Measurements from ENCODE around the gene CPHXL2.
A peak's percentile ranks its signal among the peaks of the same experiment; 100 is the strongest.

CPHXL2 gene

GRCh38 chr16:75640598-75640997 lies 36.2 kb downstream of the CPHXL2 start:
- DNase-seq: no peak

GRCh38 chr16:75635036-75635435 lies 41.8 kb downstream of the CPHXL2 start:
- no peak for DNase-seq

DNA sequence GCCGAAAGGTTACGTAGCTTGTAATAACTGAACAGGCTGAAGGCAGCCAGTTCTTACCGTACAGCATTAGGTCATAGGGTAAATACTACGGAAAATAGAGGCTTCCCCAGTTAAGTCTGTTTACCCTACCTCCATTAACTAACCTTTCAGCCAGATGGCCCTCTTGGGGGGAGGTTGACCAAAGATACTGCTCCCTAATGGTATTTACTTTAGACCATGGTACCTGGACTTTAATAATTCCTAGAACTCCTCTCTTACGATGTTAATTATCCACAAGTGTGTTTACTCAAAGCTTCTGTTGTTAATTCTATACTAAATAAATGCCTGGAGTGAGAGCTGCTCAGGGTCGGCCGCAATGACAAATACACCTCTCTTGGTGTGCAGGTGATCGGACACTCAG lies 44.0 kb downstream of the CPHXL2 start:
- DNase-seq: no peak

- DNase-seq: no peak
Measured at GRCh38 chr16:75630052-75630451, 46.8 kb downstream of the CPHXL2 start.

GRCh38 chr16:75629132-75629531 lies 47.7 kb downstream of the CPHXL2 start:
- no peak for DNase-seq

- no peak for DNase-seq
Measured at GRCh38 chr16:75628351-75628750, 48.5 kb downstream of the CPHXL2 start.

- no peak for DNase-seq
Measured at GRCh38 chr16:75627851-75628250, 49.0 kb downstream of the CPHXL2 start.

- DNase-seq: no peak
Measured at GRCh38 chr16:75626806-75627205, 50.0 kb downstream of the CPHXL2 start.

DNA sequence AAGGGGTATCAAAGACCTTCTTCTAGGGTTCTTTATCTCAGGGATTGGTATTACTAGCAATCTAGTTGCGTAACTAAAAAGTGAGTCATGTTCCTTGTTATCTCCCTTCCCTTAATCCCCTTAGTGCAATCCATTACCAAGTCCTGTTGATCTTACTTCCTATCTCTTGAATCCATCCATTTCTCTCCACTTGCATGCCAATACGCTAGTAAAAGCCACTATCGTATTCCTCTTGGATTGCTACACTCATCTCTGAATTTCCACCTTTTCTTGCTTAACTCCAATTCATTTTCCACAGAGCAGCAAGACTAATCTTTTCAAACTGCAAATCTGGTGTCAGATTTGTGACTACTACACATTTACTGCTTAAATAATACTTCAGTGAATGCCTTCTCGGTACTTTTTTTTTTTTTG lies 51.9 kb downstream of the CPHXL2 start:
- DNase-seq: no peak

DNA sequence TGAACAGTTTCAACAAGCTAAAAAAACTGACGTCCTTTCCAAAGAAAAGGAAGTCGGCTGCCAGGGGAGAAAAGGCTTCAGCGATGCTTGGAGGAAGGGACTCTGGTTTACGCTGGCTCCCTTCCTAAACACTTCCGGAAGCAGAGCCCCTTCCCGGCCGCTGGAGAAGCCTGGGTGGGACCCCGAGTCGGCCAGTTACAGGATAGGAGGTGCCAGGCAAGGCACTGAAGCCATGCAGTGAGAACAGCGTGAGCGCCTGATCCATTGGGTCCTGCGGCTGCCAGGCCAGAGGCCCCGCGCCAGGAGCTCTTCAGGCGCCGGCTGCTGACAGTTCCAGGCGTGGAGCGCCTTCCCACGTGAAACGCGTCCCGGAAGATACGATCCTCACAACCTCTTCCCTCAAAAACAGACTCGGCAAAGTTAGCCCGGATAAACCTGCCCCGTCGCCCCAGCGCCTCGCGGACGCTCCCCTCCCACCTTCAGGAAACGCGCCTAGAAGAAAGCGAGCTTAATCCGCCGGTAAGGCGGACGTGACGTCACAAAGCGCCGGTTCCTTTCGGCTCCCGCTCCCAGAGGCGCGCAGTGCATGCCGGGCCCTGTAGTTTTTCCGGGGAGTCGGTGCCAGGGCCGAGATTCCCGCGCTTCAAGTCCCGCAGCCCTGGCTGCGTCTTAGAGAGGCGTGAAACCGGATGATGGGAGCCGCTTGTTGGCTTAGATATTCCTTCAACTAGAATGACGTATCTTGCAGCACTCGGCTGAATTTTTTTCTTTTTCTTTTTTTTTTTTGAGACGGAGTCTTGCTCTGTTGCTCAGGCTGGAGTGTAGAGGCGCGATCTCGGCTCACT lies 53.8 kb downstream of the CPHXL2 start, which contains the start of gene ADAT1:
ADAT1 (minus strand) TSS at position 521 of the 845 bp plus-strand sequence. CDS start 2,482 bp downstream, outside the sequence.
- DNase-seq: peak; percentile 97

DNA sequence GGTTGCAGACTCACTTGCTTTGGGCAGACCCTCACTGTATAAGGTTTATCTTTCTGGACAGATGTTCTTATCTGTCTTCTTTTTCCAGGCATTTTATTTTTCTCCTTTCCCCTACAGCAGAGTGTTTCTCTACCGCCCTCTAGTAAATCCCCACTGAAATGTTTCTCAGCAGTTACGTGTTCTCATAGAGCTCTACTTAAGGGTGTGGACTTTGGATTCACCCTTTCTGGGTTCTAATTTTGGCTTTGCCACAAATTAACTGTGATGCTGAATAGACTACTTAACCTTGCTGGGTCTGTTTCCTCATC lies 55.7 kb downstream of the CPHXL2 start:
- peak; percentile 13 for DNase-seq

DNA sequence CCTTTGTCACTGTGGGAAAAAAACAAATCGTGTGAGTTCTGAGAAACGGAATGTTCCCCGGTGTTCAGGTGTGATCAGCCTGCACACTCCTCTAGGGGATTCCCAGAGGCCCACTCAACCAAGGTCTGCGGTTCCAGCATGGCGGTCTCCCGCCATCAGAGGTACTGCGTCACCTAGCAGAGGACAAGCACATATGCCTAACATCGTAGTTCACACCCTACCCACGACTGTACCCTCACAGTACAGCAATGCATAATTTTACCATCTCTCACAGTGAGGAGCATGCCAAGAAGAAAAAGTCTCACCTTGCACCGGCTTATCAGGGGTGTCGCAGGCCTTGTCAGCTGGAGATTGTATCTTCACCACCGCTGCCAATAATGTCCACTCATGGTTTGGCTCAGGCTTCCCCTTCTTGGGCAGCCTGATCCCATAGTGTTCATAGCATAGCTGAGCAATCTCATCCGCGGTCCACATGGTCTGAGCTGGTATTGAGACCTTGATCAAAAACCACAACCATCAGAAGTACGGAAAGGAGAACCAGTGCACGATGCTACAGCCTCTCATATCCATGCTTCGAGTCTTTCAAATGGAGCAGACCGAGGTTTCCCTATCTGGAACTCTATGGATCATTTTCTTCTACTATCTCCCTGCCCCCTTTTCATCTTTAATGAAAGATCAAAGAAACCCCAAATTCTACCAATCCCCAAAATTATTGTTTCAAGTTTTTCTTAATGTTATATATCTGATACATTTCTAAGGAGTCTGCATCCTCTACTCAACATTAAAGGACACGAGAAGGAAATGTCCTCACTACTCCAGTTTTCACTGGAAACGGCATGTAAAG lies 56.3 kb downstream of the CPHXL2 start:
- DNase-seq: no peak

DNA sequence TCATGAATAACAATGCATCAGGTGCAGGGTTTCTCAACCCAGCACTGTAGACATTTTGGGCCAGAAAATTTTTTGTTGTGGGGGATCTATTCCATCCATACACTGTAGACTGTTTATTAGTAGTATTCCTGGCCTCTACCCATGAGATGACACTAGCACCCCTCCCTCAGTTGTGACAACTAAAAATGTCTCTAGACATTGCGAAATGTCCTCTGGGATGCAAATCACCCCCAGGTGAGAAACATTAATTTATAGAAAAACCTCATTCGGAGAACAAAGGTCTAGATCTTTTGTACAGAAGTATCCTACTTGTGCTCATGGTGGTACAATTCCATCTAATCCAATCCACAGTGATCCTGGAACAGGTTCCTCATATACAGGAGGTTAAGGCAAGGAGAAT lies 58.0 kb downstream of the CPHXL2 start:
- DNase-seq: no peak

GRCh38 chr16:75617121-75617520 lies 59.7 kb downstream of the CPHXL2 start:
- no peak for DNase-seq

DNA sequence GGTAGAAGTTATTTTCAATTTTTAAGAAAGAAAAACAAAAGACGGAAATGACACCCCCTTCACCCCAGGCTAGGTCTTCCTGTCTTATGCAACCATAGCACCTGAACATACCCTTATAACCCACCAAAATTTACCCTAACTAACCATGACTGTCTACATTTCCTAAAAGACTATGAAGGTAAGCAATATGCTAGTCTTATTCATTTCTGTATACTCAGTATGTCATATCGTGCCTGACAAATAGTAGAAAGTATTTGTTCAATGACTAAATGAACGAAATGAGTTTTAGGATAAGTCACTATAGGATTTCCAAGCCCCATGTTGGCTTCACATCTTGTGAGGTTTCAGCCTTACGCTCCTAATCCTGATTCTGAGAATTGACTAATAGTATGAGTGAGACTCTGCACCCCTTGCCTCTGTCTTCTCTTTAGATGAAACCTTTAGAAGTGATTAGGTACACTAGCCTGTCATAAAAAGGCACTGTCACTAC lies 60.2 kb downstream of the CPHXL2 start:
- no peak for DNase-seq

- no peak for DNase-seq
Measured at GRCh38 chr16:75615619-75616018, 61.2 kb downstream of the CPHXL2 start.

DNA sequence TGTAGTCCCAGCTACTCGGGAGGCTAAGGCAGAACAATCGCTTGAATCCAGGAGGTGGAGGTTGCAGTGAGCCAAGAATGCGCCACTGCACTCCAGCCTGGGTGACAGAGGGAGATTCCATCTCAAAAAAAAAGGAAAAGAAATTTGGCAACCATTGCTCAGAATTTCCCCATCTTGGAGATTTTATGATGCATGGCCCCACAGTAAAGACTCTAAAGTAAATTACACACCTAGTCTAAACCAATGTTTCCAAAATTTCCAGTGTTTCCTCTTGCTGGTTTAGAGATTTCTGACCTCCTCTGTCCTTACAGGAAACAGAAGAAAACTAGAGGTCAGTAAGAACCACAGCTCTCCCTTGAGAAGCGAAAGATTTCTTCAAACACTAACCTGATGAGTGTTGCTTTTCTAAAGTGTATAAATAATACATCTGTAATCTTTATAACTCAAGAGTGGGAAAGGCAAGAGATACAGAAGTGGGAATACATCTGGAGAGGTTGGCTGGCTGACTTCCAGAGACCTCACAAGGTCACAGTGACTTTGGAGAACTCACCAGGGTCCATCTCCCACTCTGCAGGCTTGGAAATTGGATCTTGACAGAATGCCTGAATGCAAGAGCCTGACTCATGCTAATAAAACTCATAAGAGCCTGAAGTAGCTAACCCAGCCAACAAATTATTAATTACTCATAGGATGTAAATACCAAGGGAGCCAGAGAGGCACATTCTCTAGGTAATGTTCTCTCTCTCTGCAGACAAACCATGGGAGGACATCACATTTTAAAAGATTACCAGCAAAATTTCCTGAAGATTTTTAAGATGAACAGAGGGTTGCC lies 62.5 kb downstream of the CPHXL2 start:
- no peak for DNase-seq
